Measurements from ENCODE around the gene DRAXIN. TPM values are rescaled to one million over a fixed set of nuclear protein-coding genes. Genes with fewer than 3 reads are reported as not detected.

DRAXIN gene
- total RNA-seq, 1 donor from 2014 or later, result 0.07 TPM

DNA sequence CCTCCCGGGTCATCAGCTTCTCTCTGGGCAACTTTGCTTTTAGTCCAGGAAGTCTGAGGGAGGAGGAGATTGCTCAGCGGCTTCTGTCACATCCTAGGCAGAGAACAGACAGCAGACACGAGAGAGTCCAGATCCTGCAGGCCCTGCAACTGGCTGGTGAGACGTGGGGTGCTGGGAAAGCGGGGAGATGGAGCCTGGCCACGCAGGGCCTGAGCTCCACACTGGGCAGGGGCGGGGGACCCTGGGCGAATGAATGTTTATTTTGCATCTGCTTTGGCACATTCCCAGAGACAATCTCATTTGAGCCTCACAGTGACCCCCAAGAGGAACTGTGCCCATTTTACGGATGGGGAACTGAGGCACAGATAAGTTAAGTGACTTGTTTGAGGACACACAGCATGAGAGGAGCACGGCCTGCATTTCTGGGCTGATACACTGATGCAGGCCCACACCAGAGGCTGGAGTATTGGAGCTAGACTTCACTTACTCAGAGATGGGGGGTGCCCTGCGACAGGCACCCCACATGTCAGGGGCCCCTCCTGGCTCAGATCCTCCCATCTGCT, 80.1 kb downstream of the DRAXIN start:
- no peaks in the 10 kb centered on the region for H3K27me3 Mint-ChIP-seq (ENCODE audit: low read depth)
- no peaks in the 10 kb centered on the region for H3K4me1 Mint-ChIP-seq (ENCODE audit: low read depth)
- intact Hi-C loops (cut with micrococcal nuclease), result no loop called here
- no peak overlapping the region for H3K27ac Mint-ChIP-seq
- no peaks in the 10 kb centered on the region for H3K36me3 Mint-ChIP-seq (ENCODE audit: low read depth)
- no peaks in the 10 kb centered on the region for H3K9me3 Mint-ChIP-seq
- H3K4me3 Mint-ChIP-seq (ENCODE audit: low read depth), result no peak overlapping the region
- no peak for DNase-seq (ENCODE audit: low spot score)

- DNase-seq (ENCODE audit: low spot score), result no peak
- Mint-ChIP-seq H3K4me3 (ENCODE audit: low read depth) (no peak overlapping the region), H3K27me3 (ENCODE audit: low read depth) (no peaks in the 10 kb centered on the region), H3K36me3 (ENCODE audit: low read depth) (no peaks in the 10 kb centered on the region), H3K27ac (no peak overlapping the region), H3K4me1 (ENCODE audit: low read depth) (no peaks in the 10 kb centered on the region), H3K9me3 (no peaks in the 10 kb centered on the region)
- intact Hi-C loops (cut with micrococcal nuclease), result no loop called here
Measured at GRCh38 chr1:11772458-11772857, 80.9 kb downstream of the DRAXIN start.

GRCh38 chr1:11774753-11775152, 83.2 kb downstream of the DRAXIN start:
- Mint-ChIP-seq H3K36me3 (ENCODE audit: low read depth) (no peaks in the 10 kb centered on the region), H3K4me3 (ENCODE audit: low read depth) (no peak overlapping the region), H3K4me1 (ENCODE audit: low read depth) (no peaks in the 10 kb centered on the region), H3K27me3 (ENCODE audit: low read depth) (no peaks in the 10 kb centered on the region), H3K27ac (no peak overlapping the region), H3K9me3 (no peaks in the 10 kb centered on the region)
- no peak for DNase-seq (ENCODE audit: low spot score)
- intact Hi-C loops (cut with micrococcal nuclease), result no loop called here

Other genes starting within 250 kb of the DRAXIN start
- 0.23 and 0.46 TPM in 2 replicates for gene DISP3, start 212.6 kb upstream of the DRAXIN start, total RNA-seq
- gene FBXO2, start 37.3 kb upstream of the DRAXIN start, total RNA-seq, result 0.41 and 0.48 TPM in 2 replicates
- gene FBXO44, start 36.8 kb upstream of the DRAXIN start, total RNA-seq, result 18.2 and 19.8 TPM in 2 replicates
- gene FBXO6, start 27.5 kb upstream of the DRAXIN start, total RNA-seq, result 13.5 and 13.8 TPM in 2 replicates
- 77.1 and 78.0 TPM in 2 replicates for gene MAD2L2, start 10.6 kb upstream of the DRAXIN start, total RNA-seq
- 8.6 and 9.7 TPM in 2 replicates for gene AGTRAP, start 44.4 kb downstream of the DRAXIN start, total RNA-seq
- not detected in 2 replicates for gene C1orf167, start 70.5 kb downstream of the DRAXIN start, total RNA-seq
- 18.8 and 21.4 TPM in 2 replicates for gene MTHFR, start 114.3 kb downstream of the DRAXIN start, total RNA-seq
- 18.8 and 18.9 TPM in 2 replicates for gene CLCN6, start 114.5 kb downstream of the DRAXIN start, total RNA-seq
- not detected in 2 replicates for gene NPPA, start 156.1 kb downstream of the DRAXIN start, total RNA-seq
- not detected in 2 replicates for gene NPPB, start 167.2 kb downstream of the DRAXIN start, total RNA-seq
- gene KIAA2013, start 234.7 kb downstream of the DRAXIN start, total RNA-seq, result 36.2 and 37.4 TPM in 2 replicates
- 39.4 and 44.0 TPM in 2 replicates for gene PLOD1, start 243.0 kb downstream of the DRAXIN start, total RNA-seq

Measured in activated T-helper 2 cell treated with anti-CD3 and anti-CD28 coated beads, Interferon-gamma antibody, Interleukin-2, Interleukin-4, amounts not matched to agents 10 μg/mL and 5 μg/mL and 100 μg/mL, durations not matched to agents 14 hours and 24 hours and 36 hours (primary cell).